ENCODE data around the gene OPRM1.
"Not testable (repeated sequence)": the region's sequence is repeated elsewhere in the genome, so short reads cannot be mapped to it uniquely, and the experiment has no call there.

OPRM1 gene

DNA sequence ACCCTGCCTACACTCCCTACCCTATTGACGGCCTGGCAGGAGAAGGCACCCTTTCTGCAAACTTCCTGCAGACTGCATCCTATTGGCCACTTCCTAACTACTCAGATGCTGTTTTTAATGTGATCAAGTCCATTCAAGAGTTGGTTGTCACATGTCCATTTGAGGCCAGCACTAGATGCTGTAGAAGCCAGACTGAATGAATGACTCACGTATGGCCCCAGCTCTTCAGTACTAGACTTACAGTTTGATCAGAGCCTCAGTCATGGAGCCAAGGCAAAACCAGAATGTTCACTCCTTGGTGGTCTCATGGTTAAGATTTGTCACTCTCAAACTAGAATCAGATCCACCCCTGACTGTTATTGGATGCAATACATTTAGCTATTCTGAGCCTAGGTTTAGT lies 101.7 kb downstream of the OPRM1 start:
- DNase-seq (ENCODE audit: low read depth, low spot score): no peak

DNA sequence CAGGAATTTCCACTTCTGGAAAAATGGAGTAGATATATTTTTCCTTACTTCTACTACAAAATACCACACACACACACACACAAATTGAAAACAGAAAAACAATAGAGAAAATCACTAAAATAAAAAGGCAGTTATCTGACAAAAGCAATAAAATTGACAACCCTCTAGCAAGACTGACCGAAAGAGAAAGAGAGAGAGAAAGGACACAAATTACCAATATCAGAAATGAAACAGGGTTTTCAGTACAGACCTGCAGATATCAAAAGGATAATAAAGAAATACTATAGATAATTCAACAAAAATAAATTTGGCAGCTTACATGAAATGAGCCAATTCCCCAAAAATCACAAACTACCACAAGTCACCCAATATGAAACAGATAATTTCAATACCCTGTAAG lies 104.7 kb downstream of the OPRM1 start:
- no peak for DNase-seq (ENCODE audit: low read depth, low spot score)

DNA sequence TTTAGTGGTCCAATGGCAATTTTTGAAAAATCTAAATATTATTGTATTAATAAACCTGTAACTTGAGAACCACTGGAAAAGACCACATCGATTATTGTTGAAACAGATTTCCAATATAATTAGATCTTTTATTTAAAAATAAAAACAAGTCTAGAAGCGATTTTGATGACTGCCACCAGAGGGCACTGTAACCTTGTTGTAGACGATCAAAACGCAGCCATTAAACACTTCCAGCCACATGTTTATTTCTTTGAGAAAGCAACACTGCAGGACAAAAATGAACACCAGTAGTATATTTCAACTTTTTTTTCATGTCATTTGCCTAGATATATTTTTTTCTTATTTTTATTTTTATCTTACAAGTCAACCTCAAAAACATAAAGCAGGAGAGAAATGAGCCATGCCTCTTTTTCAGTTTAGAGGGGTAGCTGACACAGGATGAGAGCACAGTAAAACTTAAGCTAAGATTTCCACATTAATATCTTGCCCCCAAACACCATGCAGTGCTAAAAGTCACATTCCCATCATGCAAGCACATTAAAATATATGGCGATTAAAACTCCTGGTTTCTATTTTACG lies 115.4 kb downstream of the OPRM1 start:
- peak; percentile 36 for DNase-seq (ENCODE audit: low read depth, low spot score)

DNA sequence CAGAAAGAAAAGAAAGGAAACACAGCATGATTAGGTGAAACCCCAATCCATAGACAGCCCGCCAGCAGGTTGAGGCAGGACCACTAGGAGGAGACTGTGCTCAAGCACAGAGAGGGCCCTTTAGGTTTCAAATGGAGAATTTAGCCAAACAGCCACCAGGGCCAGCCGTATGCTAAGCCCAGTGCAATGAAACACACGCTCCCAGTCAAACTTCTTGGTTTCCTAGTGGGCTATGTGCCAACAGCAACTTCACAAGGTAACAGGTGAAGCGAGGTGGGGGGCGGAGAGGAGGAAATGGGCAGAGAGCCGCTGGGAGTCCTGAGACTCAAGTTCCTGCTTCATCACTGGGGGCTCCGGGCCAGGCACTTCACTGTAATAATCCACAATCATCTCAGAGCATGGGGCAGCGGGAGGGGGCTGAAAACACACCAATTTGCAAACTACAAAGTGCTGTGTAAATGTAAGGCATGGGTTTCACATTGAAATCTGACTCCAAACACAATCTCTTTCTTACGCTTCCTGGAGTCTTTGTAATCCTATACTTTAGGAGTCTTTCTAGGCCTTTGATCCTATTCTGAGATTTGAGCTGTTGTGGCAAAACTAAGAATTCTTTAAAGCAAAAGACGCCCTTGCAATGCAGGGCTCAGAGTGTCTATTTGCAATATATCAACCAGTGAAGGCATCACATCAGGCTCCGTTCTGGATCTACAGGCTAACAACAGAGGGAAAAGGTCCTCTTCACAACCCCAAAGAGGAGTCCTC lies 117.3 kb downstream of the OPRM1 start:
- DNase-seq (ENCODE audit: low read depth, low spot score): peak; percentile 71

DNA sequence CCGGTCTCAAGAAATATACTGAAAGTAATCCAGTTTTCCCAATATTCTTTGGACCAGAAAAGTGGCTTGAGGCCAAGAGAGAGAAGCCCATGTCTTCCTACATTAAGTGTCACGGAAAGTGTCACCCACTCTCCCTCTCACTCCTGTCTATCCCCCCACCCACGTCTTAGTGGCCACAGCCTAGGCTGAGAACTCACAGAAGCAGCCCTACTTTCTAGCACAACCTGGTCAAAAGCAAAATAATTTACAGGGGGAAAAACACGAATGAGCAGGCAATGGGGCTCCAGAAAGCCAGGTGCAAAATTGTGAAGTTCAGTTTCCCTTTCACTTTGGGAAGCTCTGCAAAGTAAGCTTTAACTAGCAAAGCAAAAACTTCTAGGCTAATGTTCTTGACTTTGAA lies 118.0 kb downstream of the OPRM1 start:
- no peak for DNase-seq (ENCODE audit: low read depth, low spot score)

DNA sequence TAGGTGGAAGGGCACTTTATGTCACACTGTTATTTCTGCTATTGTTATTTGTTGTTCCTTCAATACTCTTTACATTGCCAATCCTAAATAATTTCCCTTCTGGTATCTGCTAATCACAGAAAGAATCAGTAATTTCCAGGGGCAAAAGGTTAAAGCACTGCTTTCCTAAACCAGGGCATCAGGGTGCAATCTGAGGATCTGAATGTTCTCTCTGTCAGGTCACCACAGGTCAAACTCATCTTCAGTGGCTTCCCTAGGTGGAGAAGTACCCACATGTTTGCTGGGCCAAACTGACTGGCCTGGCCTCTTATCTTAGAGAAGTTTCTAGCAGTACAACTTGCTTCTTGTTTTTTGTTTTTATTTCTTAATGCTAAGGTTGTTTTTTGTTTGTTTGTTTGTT lies 118.7 kb downstream of the OPRM1 start:
- no peak for DNase-seq (ENCODE audit: low read depth, low spot score)

DNA sequence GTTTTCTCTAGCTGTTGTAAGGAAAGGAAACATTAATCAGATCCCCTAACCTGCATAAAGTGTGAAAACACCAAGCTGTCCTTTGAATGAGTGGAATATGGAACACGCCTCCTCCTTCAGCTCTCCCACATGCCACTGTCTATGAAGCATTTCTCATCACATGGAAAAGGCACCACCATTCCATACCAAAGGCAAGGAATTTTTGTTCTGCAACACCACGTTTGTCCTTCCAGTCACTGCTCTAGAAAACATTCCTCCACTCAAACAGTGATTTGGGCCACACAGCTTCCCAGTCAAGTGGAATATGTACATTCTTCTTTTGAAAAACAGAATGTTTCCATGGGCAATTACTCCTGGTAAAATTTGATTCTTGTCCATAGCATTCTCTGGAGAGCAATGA lies 120.1 kb downstream of the OPRM1 start:
- no peak for DNase-seq (ENCODE audit: low read depth, low spot score)

DNA sequence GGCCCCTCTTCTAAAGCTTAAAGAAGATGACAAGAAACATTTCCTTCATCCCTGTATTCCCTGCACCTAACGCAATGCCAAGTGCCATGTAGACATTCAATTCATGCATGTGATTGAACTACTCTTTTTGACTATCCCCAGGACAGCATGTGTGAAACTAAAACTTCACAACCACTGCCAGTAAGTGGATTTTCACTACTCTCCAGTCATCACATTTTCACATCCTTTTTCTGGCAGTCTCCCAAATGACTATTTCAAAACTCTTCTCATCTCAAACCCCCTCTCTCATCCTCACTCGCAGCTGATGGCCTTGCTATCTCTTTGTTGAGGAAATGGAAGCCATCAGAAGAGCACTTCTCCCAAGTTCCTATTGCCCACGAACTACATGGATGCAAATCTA lies 122.6 kb downstream of the OPRM1 start:
- DNase-seq (ENCODE audit: low read depth, low spot score): no peak

DNA sequence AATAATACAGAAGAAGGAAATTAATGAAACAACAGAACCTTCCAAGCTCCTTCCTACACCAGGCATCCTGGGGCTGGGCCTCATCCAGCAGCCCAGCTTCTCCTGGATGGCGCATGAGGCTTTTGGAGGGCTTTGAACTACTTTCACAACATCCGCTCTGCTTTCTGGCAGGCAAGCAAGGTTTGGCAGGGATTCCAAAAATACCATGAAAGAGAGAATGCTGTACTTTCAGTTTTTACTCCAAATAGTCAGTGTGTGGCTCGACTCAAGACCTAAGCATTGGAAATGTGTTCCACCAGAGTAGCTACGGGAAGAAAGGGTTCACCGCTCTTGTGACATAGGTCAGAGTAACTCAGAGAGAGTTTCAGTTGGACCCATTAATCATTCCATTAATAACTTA lies 125.4 kb downstream of the OPRM1 start:
- DNase-seq (ENCODE audit: low read depth, low spot score): no peak

DNA sequence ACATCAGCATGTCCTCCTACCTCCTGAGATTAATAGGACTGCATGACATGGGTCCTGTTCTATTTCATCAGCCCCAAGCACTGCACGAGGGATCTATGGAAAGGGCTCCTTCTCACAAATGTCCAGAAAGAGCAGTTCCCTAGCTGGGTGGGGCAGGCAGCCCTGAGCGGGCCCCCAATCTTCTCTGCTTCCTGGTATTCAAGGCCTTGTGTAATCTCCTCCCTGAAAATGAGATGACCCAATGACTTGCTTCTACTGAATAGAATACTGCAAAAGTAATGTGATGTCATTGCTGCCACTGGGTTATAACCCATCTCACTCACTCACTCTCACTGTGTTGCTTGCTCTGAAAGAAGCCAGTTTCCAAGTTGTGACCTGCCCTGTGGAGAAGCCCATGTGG lies 126.4 kb downstream of the OPRM1 start:
- no peak for DNase-seq (ENCODE audit: low read depth, low spot score)

DNA sequence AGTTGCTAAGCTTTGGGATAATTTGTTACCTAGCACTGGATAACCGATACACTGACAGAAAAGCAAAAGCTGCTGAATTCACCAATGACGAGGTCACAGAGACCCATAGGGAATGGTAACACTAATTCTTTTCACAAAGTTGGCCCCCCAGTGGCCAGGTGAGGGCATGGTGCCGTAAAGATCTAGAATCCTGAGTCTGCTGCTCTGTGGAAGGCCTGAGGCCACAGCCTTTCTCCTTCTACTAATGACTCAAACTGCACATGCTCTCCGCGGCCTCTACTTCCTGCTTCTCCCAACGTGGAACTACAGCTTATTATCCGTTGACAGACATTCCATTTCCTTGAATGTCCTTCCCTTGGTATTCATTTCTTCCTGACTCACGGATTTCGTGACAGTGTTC lies 127.1 kb downstream of the OPRM1 start:
- peak; percentile 44 for DNase-seq (ENCODE audit: low read depth, low spot score)

DNA sequence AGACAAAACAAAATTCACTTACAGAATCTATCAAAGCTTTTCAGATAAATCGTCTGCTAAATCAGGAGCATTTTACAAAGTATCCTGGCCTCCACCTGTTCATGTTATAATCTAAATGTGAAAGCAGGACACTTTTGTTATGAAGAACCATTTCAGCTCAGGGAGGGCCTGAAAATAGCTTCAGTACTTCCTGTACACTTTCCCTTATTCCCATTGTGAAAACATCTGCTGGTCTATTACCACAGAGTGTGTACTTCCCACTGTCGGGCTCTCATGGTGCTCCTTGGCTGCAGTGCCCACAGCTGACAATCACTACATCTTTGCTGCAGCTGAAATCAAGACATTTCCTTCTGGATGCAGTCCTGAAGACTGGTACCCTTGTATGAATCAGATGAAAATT lies 128.1 kb downstream of the OPRM1 start:
- no peak for DNase-seq (ENCODE audit: low read depth, low spot score)

DNA sequence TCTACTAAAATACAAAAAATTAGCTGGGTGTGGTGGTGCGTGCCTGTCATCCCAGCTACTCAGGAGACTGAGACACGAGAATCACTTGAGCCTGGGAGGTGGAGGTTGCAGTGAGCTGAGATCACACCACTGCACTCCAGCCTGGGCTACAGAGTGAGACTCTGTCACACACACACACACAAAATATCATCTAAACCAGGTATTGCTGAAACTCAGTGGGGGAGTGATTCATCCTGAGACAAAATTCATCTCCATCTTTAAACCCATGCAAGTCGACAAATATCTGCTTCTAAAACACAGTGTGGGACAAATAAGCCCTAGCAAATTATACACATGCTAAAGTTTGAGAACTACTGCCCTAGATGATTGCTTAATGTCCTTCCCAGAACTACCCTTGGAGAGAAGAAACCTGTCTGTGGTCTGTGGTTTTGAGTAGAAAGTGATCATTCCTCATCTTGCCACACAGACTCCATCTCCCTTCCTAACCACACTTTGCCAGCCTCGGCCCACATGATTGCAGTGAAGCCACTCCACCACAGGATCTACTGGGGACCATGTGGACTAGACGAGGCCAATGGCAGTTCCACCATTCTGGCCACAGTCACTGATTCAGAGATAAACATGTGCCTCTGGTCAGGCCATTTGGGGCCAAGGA lies 130.3 kb downstream of the OPRM1 start:
- DNase-seq (ENCODE audit: low read depth, low spot score): no peak

DNA sequence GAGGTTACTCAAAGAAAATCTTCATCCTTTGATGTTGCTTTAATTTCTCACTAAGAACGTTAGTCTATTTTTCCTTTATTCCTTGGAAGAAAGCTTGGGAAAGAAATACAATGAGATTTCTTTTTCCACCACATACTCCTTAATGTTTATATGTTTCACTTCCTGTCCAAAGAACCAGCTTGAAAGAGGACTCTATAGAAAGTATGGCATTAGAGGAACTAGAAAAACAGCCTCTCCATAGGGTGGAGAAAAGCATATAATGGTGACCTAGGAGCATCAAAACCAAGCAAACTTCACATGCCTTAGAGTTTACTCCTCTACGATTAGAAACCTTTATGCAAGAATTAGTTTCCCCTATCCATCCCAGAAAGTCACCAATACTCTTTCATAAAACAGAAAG lies 131.1 kb downstream of the OPRM1 start:
- DNase-seq (ENCODE audit: low read depth, low spot score): no peak

DNA sequence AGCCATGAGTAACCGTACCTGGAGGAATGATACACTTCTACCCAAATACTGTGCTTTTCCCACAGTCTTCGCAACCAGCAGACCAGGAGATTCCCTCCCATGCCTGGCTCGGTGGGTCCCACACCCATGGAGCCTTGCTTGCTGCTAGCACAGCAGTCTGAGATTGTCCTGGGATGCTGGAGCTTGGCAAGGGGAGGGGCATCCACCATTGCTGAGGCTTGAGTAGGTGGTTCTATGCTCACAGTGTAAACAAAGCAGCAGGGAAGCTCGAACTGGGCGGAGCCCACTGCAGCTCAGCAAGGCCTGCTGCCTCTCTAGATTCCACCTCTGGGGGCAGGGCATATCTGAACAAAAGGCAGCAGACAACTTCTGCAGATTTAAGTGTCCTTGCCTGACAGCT lies 133.4 kb downstream of the OPRM1 start:
- peak; percentile 58 for DNase-seq (ENCODE audit: low read depth, low spot score)

DNA sequence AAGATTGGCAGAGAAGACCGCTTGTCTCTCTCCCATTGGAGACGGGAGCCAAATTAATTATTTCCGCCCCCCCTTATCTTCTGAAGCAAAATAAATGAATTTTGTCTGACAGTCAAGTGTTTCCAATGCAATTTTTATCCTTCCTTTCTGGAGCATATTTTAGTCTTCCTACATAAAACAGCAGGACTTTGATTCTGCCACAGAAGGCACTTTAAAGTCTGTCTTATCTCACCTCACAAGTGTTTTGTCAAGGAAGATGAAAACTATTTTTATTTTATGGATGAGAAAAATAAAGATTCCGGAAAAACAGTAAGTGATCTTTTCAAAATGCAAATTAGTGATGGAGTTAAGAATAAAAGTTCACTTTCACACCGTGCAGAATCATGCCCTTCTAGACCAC lies 140.4 kb downstream of the OPRM1 start:
- DNase-seq (ENCODE audit: low read depth, low spot score): no peak

DNA sequence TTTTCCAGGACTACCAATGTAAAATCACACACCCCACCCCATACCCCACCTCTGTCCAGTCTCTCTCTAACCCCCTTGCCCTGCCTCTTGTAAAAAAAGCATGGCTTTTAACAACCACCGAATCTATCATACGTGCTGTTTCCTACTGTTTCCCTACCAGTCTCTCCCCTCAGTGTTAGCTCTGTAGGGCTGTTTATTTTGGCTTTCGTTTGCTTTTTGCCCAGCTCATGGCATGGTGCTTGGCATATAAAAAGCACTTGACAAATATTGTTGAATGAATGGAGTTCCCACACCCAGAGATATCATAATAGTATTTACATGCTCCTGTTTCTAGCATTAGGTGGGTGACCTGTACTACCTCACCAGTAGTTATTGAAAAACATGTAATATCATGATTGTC lies 148.2 kb downstream of the OPRM1 start:
- no peak for DNase-seq (ENCODE audit: low read depth, low spot score)

DNA sequence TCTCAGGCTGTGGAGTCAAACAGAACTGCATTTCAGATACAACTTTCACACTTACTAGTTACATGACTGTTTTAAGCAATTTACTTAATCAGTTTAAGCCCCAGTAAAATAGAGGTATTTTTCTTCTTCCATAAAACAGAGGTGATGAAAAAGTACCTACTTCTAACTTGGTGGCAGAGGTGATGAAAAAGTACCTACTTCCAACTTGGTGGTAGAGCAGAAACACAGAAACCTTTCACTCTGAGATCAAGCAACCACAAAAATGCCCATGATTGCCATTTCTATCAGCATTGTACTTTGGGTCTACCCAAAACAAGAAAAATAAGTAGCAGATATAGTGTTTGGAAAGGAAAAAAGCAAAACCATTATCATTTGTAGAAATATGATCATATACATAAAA lies 148.7 kb downstream of the OPRM1 start:
- no peak for DNase-seq (ENCODE audit: low read depth, low spot score)

DNA sequence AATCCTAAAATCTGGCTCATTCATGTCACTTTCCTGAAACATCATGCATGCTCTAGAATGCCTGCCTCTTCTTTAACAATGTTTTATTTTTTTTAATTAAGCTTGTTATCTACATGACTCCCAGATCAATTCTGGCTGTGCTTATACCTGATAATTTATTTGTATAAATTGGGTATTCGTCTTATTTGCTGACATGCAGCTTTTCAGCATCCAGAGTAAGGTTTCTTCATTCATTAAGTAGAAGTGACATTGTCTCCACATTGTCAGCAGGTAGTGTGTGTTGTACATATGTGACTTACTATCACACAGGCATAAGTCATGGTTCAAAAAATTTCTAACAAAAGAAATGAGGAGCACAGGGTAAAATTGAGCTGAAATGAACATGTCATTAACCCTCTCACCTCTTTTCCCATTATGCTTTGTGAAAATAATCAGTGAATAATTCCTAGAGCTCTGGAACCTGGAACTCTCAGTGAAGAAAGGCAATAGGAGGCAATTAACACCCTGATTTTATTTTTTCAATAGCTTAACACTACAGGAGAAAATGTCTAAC lies 157.4 kb downstream of the OPRM1 start:
- DNase-seq (ENCODE audit: low read depth, low spot score): no peak

DNA sequence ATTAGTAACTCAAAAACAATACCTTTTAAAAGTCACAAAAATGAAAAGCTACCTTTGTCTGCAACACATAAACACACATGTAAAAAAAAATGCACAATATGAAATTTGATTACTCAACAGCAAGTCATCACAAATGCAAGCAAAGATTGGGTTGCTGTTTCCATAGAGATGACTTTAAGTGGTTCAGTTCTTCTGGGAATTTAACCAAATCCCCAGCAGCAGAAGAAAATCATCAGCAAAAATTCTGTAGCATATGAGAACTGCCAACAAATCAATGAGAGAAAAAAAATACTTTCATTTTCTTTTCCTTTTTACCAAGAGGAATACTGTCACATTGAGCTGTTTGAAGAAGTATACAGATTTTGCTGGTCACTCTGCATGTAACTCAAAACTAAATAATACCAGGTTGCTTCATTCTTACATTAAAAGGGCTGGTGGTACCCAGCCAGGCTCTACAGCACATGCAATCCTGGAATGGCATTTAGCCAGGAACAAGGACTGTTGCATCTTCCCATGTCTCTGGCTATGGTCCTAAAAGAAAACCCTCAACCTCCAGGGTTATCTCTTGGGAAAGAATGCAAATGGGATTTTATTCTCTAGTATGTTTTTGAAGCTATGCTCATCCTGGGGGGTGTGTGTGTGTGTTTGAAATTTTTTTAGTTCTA lies 158.3 kb downstream of the OPRM1 start:
- DNase-seq (ENCODE audit: low read depth, low spot score): no peak

DNA sequence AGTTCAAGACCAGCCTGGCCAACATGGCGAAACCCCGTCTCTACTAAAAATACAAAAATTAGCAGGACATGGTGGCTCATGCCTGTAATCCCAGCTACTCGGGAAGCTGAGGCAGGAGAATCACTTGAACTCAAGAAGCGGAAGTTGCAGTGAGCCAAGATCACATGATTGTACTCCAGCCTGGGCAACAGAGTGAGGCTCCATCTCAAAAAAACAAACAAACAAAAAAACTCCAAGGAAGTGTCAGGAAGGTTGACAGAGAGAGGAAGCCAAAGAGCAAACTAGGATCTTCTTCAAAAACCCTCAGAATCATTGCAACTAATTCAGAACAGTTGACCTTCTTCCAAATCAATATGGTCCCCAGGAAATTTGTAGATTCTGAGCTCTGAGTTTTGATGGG lies 162.6 kb downstream of the OPRM1 start:
- not testable (repeated sequence) for DNase-seq (ENCODE audit: low read depth, low spot score)

DNA sequence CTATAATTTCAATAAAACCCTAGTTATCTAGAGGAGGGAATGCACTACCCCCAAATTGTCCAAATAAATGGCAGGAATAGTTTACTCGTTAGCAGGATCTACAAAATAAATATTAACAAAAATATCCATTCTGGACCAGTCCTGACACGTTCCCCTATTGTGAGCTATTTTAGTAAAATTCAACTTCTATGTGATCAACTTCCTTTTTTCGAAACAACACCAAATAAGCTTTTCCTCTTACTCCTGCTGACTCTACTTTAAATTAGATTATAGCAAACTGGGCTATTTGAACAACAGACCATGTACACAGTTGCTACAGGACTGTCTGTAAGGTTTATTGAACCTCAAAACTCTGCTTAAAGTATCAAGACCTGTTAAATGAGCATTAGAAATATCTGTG lies 163.3 kb downstream of the OPRM1 start:
- no peak for DNase-seq (ENCODE audit: low read depth, low spot score)

Measured in ELF-1 (cell line).